ENCODE data around the gene DHCR24.
A peak's percentile ranks its signal among the peaks of the same experiment; 100 is the strongest.

Gene DHCR24

GRCh38 chr1:54811739-54812655 lies 75.0 kb downstream of the DHCR24 start:
- TF ChIP-seq, protein P1, sequence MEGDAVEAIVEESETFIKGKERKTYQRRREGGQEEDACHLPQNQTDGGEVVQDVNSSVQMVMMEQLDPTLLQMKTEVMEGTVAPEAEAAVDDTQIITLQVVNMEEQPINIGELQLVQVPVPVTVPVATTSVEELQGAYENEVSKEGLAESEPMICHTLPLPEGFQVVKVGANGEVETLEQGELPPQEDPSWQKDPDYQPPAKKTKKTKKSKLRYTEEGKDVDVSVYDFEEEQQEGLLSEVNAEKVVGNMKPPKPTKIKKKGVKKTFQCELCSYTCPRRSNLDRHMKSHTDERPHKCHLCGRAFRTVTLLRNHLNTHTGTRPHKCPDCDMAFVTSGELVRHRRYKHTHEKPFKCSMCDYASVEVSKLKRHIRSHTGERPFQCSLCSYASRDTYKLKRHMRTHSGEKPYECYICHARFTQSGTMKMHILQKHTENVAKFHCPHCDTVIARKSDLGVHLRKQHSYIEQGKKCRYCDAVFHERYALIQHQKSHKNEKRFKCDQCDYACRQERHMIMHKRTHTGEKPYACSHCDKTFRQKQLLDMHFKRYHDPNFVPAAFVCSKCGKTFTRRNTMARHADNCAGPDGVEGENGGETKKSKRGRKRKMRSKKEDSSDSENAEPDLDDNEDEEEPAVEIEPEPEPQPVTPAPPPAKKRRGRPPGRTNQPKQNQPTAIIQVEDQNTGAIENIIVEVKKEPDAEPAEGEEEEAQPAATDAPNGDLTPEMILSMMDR (IDR thresholded peaks at IDR 0.05; ENCODE audit: poor library complexity, severe bottlenecking), result no peak
- H3K4me3 ChIP-seq (ENCODE audit: severe bottlenecking), result no peak overlapping the region
- ATAC-seq (ENCODE audit: low read depth) (no peak), DNase-seq (ENCODE audit: low spot score) (no peak)
- H3K36me3 ChIP-seq (ENCODE audit: low read depth), result no peaks in the 10 kb centered on the region
- H3K27me3 ChIP-seq (ENCODE audit: insufficient read depth, poor library complexity, severe bottlenecking), result no peaks in the 10 kb centered on the region
- no peaks in the 10 kb centered on the region for H3K9me3 ChIP-seq (ENCODE audit: severe bottlenecking)
- H3K27ac ChIP-seq (ENCODE audit: poor library complexity, severe bottlenecking), result no peak overlapping the region
- no peaks in the 10 kb centered on the region for H3K4me1 ChIP-seq (ENCODE audit: insufficient read depth, poor library complexity, severe bottlenecking)

DNA sequence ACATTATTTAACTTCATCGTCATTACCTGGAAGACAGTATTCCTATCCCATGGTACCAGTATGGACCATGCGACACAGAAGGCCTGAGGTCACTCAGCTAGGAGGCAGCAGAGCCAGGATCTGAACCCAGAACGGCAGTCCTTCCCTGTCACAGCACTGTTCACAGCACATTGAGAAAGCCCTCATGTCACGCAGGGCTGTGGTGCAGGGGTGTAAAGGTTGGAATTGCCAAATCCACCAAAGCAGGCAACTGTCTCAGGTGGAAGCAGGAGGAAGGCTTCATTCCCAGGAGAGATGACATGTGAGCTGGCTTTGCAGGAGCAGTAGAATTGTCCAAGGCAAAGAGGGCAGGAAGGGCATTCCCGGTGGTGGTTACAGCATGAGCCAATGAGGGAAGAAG lies 75.9 kb downstream of the DHCR24 start:
- Histone ChIP-seq H3K4me3 (ENCODE audit: severe bottlenecking) (no peak overlapping the region), H3K27me3 (ENCODE audit: insufficient read depth, poor library complexity, severe bottlenecking) (no peaks in the 10 kb centered on the region), H3K36me3 (ENCODE audit: low read depth) (no peaks in the 10 kb centered on the region), H3K27ac (ENCODE audit: poor library complexity, severe bottlenecking) (no peak overlapping the region), H3K9me3 (ENCODE audit: severe bottlenecking) (no peaks in the 10 kb centered on the region), H3K4me1 (ENCODE audit: insufficient read depth, poor library complexity, severe bottlenecking) (no peaks in the 10 kb centered on the region)
- TF ChIP-seq, protein P1 (IDR thresholded peaks at IDR 0.05; ENCODE audit: poor library complexity, severe bottlenecking), result no peak
- DNase-seq (ENCODE audit: low spot score) (no peak), ATAC-seq (ENCODE audit: low read depth) (no peak)

- ATAC-seq (ENCODE audit: low read depth), result peak; percentile 90
- H3K27ac ChIP-seq (ENCODE audit: poor library complexity, severe bottlenecking), result no peak overlapping the region
- no peaks in the 10 kb centered on the region for H3K27me3 ChIP-seq (ENCODE audit: insufficient read depth, poor library complexity, severe bottlenecking)
- H3K36me3 ChIP-seq (ENCODE audit: low read depth), result no peaks in the 10 kb centered on the region
- no peak overlapping the region for H3K4me3 ChIP-seq (ENCODE audit: severe bottlenecking)
- H3K4me1 ChIP-seq (ENCODE audit: insufficient read depth, poor library complexity, severe bottlenecking), result no peaks in the 10 kb centered on the region
- TF ChIP-seq, protein P1 (IDR thresholded peaks at IDR 0.05; ENCODE audit: poor library complexity, severe bottlenecking), result peak; percentile 84
- no peak for DNase-seq (ENCODE audit: low spot score)
- H3K9me3 ChIP-seq (ENCODE audit: severe bottlenecking), result no peaks in the 10 kb centered on the region
Observed at GRCh38 chr1:54810153-54810942, 76.6 kb downstream of the DHCR24 start.

GRCh38 chr1:54809496-54810074 lies 77.4 kb downstream of the DHCR24 start:
- peaks cover 3% of the 10 kb centered on the region for H3K4me1 ChIP-seq (ENCODE audit: insufficient read depth, poor library complexity, severe bottlenecking)
- ATAC-seq (ENCODE audit: low read depth), result no peak

More at GRCh38 chr1:54809496-54810074, 77.4 kb downstream of the DHCR24 start:
- no peak for DNase-seq (ENCODE audit: low spot score)
- Histone ChIP-seq H3K9me3 (ENCODE audit: severe bottlenecking) (no peaks in the 10 kb centered on the region), H3K27me3 (ENCODE audit: insufficient read depth, poor library complexity, severe bottlenecking) (no peaks in the 10 kb centered on the region), H3K36me3 (ENCODE audit: low read depth) (no peaks in the 10 kb centered on the region), H3K4me3 (ENCODE audit: severe bottlenecking) (no peak overlapping the region), H3K27ac (ENCODE audit: poor library complexity, severe bottlenecking) (no peak overlapping the region)
- TF ChIP-seq, protein P1 (IDR thresholded peaks at IDR 0.05; ENCODE audit: poor library complexity, severe bottlenecking), result no peak
